Stimulated activated naive B cell treated with anti-CD40 and anti-IgM and Interleukin-4, amounts not matched to agents 10 μg/mL and 1 μg/mL and 100 μg/mL, for 72 hours (primary cell): Measurements from ENCODE around the gene SNF8.

Experiments used
- ATAC-seq, 2 donors: fragments of 150-1000 bp; cut with Tn5 transposase; replicated peaks; 2 replicates each; pipeline ENCODE4 v1.10.0; 2021; ENCODE audit warnings: moderate library complexity in 1 of 2
- DNase-seq: peaks from one replicate; pipeline ENCODE4 v3.0.0; 2021
- H3K27ac Mint-ChIP-seq: one replicate; pipeline ENCODE4 v1.8.0; 2022; ENCODE audit warnings: mild to moderate bottlenecking, mixed read lengths
- H3K27me3 Mint-ChIP-seq, 2 donors: one replicate each; pipeline ENCODE4 v1.8.0; 2022; ENCODE audit warnings: mixed read lengths in 2 of 2
- H3K36me3 Mint-ChIP-seq, 2 donors: one replicate each; pipeline ENCODE4 v1.8.0; 2022; ENCODE audit warnings: mixed read lengths in 2 of 2, mild to moderate bottlenecking in 1 of 2
- H3K4me1 Mint-ChIP-seq, 2 donors: one replicate each; pipeline ENCODE4 v1.8.0; 2022; ENCODE audit warnings: mixed read lengths in 2 of 2, mild to moderate bottlenecking in 1 of 2
- H3K4me3 Mint-ChIP-seq, 2 donors: one replicate each; pipeline ENCODE4 v1.8.0; 2022; ENCODE audit warnings: mild to moderate bottlenecking in 2 of 2, mixed read lengths in 2 of 2, moderate library complexity in 1 of 2
- H3K9me3 Mint-ChIP-seq, 2 donors: one replicate each; pipeline ENCODE4 v1.8.0; 2022; ENCODE audit warnings: mixed read lengths in 2 of 2, mild to moderate bottlenecking in 1 of 2

SNF8 gene

DNA sequence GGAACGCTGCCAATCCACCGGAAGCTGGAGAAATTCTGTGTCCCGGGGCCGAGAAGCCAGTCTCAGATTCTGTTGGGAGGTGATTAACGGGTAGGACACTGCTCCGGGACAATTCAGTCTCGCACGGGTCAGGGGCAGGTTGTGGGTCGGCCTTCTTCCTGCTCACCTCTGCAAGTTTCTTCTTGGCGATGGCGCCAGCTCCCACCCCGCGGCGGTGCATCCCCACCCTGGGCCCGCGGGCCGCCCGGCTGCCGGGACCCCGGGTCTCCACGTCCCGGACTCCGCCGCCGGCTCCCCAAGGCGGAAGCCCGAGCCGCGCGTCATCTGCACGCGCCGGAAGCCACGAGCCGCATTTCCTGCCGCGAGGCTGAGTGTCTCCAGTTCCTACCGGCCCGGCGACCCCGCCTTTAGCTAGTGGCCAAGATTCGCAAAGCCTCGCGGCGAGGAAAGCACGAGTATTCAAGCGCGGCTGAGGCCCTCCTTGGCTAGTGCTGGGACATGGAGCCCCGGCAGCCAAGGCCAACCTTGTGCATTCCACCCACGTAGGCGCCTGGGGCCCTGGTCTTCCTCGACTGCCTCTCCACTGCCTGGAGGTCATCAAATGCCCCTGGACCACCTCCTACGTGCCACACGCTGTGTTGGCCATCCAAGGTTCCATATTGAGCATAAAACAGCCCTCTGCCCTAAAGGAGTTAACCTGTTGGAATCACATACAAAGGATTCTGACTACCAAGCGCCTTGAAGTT, at the start of gene SNF8:
TSS of gene SNF8 (minus strand) at position 328 of the 746 bp plus-strand sequence. CDS start at position 220, 108 bp downstream.
- peak within 1 kb of the TSS; percentile 98 for H3K27ac Mint-ChIP-seq
- peak; percentile 98 for ATAC-seq
- H3K27me3 Mint-ChIP-seq, result peaks cover 0 to 5% of the 10 kb centered on the region in 2 donors
- peak; percentile 91 for DNase-seq
- H3K4me3 Mint-ChIP-seq, result peak within 1 kb of the TSS; percentile 99
- H3K36me3 Mint-ChIP-seq, result peaks cover 7 to 18% of the 10 kb centered on the region in 2 donors
- H3K9me3 Mint-ChIP-seq, result peaks cover 5 to 8% of the 10 kb centered on the region in 2 donors
- H3K4me1 Mint-ChIP-seq, result peaks cover 0 to 12% of the 10 kb centered on the region in 2 donors

- Mint-ChIP-seq H3K9me3 (no peaks in the 10 kb centered on the region), H3K4me1 (peaks cover 17 to 36% of the 10 kb centered on the region in 2 donors), H3K27me3 (peaks cover 63 to 79% of the 10 kb centered on the region in 2 donors), H3K4me3 (no peak overlapping the region), H3K27ac (no peak overlapping the region), H3K36me3 (peaks cover 0 to 2% of the 10 kb centered on the region in 2 donors)
- DNase-seq, result no peak
- ATAC-seq, result no peak
Measured at GRCh38 chr17:48993951-48994350, 49.3 kb upstream of the SNF8 start.

DNA sequence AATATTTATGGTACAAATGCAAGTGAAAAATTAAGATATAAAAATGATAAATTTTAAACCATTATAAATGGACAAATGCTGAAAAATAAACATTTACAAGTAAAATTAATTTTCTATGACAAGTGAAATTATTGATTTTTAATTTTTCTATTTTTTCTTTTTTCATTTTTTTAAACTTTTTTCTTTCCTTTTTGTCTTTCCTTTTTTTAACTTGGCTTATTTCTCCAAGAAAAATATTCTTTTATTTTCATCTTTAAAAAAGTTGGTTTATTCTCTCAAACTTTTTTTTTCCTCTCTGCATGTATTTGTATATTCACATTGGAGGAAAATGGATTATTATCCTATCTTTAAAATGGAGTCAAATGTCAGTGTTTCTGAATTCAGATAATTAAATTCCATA, 48.7 kb upstream of the SNF8 start:
- Mint-ChIP-seq H3K36me3 (peaks cover 0 to 2% of the 10 kb centered on the region in 2 donors), H3K4me3 (no peak overlapping the region), H3K4me1 (peaks cover 15 to 29% of the 10 kb centered on the region in 2 donors), H3K27ac (no peak overlapping the region), H3K9me3 (no peaks in the 10 kb centered on the region), H3K27me3 (peaks cover 57 to 73% of the 10 kb centered on the region in 2 donors)
- DNase-seq (no peak), ATAC-seq (no peak)

DNA sequence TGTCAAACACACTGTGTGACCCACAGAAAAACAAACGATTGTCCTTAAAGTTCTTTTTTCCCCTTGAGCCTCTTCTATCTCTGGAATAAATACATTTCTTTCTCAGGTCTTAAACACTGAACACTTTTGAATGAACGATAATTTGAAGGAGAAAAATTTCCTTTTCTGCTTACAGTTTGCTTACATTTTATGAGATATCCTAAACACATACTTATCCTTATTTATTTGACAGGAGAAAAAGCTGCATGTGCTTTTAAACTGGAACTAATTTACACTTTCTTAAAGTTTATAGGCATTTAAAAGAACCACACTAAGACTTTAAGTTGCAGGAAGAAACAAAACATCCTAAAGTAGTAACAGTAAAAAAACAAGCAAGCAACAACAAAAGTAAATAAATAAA, 47.8 kb upstream of the SNF8 start:
- Mint-ChIP-seq H3K27me3 (peaks cover 54 to 68% of the 10 kb centered on the region in 2 donors), H3K4me3 (no peak overlapping the region), H3K27ac (no peak overlapping the region), H3K36me3 (no peaks in the 10 kb centered on the region), H3K4me1 (peaks cover 11 to 21% of the 10 kb centered on the region in 2 donors), H3K9me3 (no peaks in the 10 kb centered on the region)
- DNase-seq (no peak), ATAC-seq (no peak)

DNA sequence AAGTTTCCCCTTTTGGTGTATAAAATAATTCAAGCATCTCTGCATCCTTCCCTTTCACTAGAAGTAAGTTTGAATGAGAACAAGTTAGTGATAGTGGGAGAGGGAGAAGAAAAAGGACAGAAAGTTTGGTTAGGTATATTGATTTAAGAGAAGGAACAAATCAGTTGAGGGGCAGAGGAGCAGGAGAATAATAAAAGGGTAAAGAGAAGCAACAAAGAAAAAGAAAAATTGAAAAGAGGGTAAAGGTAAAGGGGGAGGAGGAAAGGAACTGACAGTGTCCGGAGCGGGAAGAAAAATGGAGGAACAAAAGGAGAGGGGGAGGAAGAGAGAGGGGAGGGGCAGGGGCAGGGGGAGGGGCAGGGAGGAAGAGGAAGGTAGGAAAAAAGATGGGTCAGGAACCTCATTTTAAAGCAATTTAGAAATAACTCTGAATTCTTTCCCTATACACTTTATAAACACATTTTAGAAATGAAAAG, 46.3 kb upstream of the SNF8 start:
- Mint-ChIP-seq H3K4me1 (peaks cover 3 to 5% of the 10 kb centered on the region in 2 donors), H3K27ac (no peak overlapping the region), H3K36me3 (no peaks in the 10 kb centered on the region), H3K9me3 (no peaks in the 10 kb centered on the region), H3K4me3 (no peak overlapping the region), H3K27me3 (peaks cover 45 to 58% of the 10 kb centered on the region in 2 donors)
- ATAC-seq (no peak), DNase-seq (no peak)

- DNase-seq (no peak), ATAC-seq (no peak)
- no peak overlapping the region for H3K27ac Mint-ChIP-seq
Measured at GRCh38 chr17:48989100-48989499, 44.5 kb upstream of the SNF8 start.

GRCh38 chr17:48985436-48986245, 41.0 kb upstream of the SNF8 start:
- H3K27me3 Mint-ChIP-seq, result peaks cover 15 to 28% of the 10 kb centered on the region in 2 donors
- DNase-seq (no peak), ATAC-seq (no peak)
- H3K4me1 Mint-ChIP-seq, result no peaks in the 10 kb centered on the region
- H3K36me3 Mint-ChIP-seq, result peaks cover 0 to 4% of the 10 kb centered on the region in 2 donors
- no peak overlapping the region for H3K27ac Mint-ChIP-seq
- H3K4me3 Mint-ChIP-seq, result no peak overlapping the region
- H3K9me3 Mint-ChIP-seq, result peaks cover 0 to 4% of the 10 kb centered on the region in 2 donors

More at GRCh38 chr17:48989100-48989499, 44.5 kb upstream of the SNF8 start:
- Mint-ChIP-seq H3K9me3 (no peaks in the 10 kb centered on the region), H3K4me3 (no peak overlapping the region), H3K27me3 (peaks cover 32 to 50% of the 10 kb centered on the region in 2 donors), H3K36me3 (no peaks in the 10 kb centered on the region), H3K4me1 (no peaks in the 10 kb centered on the region)

- no peaks in the 10 kb centered on the region for H3K4me1 Mint-ChIP-seq
- H3K27me3 Mint-ChIP-seq, result peaks cover 5 to 10% of the 10 kb centered on the region in 2 donors
- H3K9me3 Mint-ChIP-seq, result peaks cover 0 to 4% of the 10 kb centered on the region in 2 donors
- DNase-seq, result no peak
- ATAC-seq, result no peak
- H3K36me3 Mint-ChIP-seq, result peaks cover 0 to 4% of the 10 kb centered on the region in 2 donors
- H3K27ac Mint-ChIP-seq, result no peak overlapping the region
- H3K4me3 Mint-ChIP-seq, result no peak overlapping the region
Measured at GRCh38 chr17:48981927-48982539, 37.4 kb upstream of the SNF8 start.

DNA sequence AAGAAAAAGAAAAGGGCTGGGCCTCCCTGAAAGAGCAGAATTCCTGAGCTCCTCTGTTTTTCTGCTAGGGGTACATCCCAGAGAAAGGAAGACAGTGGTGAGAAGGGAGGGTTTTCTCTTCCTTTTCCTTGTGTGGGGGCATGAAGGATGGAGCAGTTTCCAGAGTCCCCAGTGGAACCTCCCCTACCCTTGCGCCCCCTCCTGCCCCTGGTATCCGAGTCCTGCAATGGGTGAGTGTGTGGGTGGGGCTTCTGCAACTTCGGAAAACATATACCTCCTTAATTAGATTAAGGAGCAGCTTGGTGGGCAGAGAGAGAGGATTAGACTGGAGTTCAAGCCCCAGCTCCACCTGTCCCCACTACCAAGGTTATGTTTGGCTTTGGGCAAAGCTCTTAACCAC, 29.2 kb upstream of the SNF8 start:
- Mint-ChIP-seq H3K36me3 (no peaks in the 10 kb centered on the region), H3K27me3 (peaks cover 42 to 44% of the 10 kb centered on the region in 2 donors), H3K27ac (no peak overlapping the region), H3K9me3 (no peaks in the 10 kb centered on the region), H3K4me1 (peaks cover 0 to 13% of the 10 kb centered on the region in 2 donors), H3K4me3 (no peak overlapping the region)
- DNase-seq, result no peak
- ATAC-seq, result no peak

- no peak for ATAC-seq
- H3K27ac Mint-ChIP-seq, result no peak overlapping the region
- no peaks in the 10 kb centered on the region for H3K9me3 Mint-ChIP-seq
- H3K36me3 Mint-ChIP-seq, result no peaks in the 10 kb centered on the region
- DNase-seq, result no peak
- peaks cover 52% of the 10 kb centered on the region in 2 donors for H3K27me3 Mint-ChIP-seq
- no peak overlapping the region for H3K4me3 Mint-ChIP-seq
- H3K4me1 Mint-ChIP-seq, result peaks cover 0 to 13% of the 10 kb centered on the region in 2 donors
Measured at GRCh38 chr17:48972749-48973097, 28.1 kb upstream of the SNF8 start.

GRCh38 chr17:48970865-48971687, 26.4 kb upstream of the SNF8 start:
- Mint-ChIP-seq H3K9me3 (no peaks in the 10 kb centered on the region), H3K4me3 (no peak overlapping the region), H3K4me1 (peaks cover 0 to 13% of the 10 kb centered on the region in 2 donors), H3K27ac (no peak overlapping the region), H3K27me3 (peaks cover 61 to 67% of the 10 kb centered on the region in 2 donors), H3K36me3 (no peaks in the 10 kb centered on the region)
- DNase-seq (no peak), ATAC-seq (no peak)

- no peak for ATAC-seq
- peaks cover 65 to 72% of the 10 kb centered on the region in 2 donors for H3K27me3 Mint-ChIP-seq
- H3K36me3 Mint-ChIP-seq, result no peaks in the 10 kb centered on the region
- no peaks in the 10 kb centered on the region for H3K9me3 Mint-ChIP-seq
- H3K4me3 Mint-ChIP-seq, result no peak overlapping the region
- no peak overlapping the region for H3K27ac Mint-ChIP-seq
- no peak for DNase-seq
- H3K4me1 Mint-ChIP-seq, result peaks cover 0 to 13% of the 10 kb centered on the region in 2 donors
Measured at GRCh38 chr17:48970224-48970623, 25.6 kb upstream of the SNF8 start.

DNA sequence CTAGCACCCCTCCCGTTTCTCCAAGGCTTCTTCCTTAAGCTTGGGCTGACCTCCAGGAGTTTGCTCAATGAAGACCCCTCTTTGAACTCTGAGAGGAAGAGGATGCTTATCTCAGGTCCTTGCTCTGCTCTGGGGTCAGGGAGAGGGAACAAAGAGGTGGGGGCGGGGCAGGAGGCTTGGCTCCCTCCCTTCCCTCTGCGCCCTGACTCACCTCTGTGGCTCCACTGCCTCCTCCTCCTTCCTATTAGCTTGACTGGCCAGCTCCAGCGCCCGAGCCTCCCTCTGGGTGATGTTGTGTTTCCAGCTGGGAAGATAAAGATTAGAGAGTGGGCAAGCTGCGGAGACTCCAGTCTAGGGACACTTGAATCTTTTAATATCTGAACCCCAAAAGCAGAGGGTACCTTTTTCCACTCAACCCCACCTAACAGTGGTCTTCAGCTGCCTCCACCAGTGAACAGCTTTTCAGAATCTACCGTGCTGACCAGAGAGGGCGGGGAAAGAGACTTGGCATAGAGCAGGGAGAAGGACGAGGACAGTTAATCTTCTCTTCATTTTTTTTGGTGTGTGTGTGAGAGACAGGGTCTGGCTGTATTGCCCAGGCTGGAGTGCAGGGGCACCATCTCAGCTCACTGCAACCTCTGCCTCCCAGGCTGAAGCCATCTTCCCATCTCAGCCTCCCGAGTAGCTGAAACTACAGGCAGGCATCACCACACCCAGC, 17.0 kb upstream of the SNF8 start:
- peaks cover 0 to 6% of the 10 kb centered on the region in 2 donors for H3K4me1 Mint-ChIP-seq
- H3K4me3 Mint-ChIP-seq, result no peak overlapping the region
- no peaks in the 10 kb centered on the region for H3K36me3 Mint-ChIP-seq
- ATAC-seq (no peak), DNase-seq (no peak)
- no peaks in the 10 kb centered on the region for H3K9me3 Mint-ChIP-seq
- peaks cover 43 to 49% of the 10 kb centered on the region in 2 donors for H3K27me3 Mint-ChIP-seq
- no peak overlapping the region for H3K27ac Mint-ChIP-seq
